GM19099 (cell line): ENCODE results near the gene MNDA.

ENCODE experiments used
- POLR2A ChIP-seq: IDR thresholded peaks from 3 replicates; pipeline ENCODE4 v1.6.1; 2011; ENCODE audit warnings: low read depth; ENCODE audit not compliant: insufficient read length; ENCODE audit errors: extremely low read depth

Gene MNDA

GRCh38 chr1:158818975-158819431, 12.1 kb upstream of the MNDA start:
- TF ChIP-seq POLR2A: no peak

DNA sequence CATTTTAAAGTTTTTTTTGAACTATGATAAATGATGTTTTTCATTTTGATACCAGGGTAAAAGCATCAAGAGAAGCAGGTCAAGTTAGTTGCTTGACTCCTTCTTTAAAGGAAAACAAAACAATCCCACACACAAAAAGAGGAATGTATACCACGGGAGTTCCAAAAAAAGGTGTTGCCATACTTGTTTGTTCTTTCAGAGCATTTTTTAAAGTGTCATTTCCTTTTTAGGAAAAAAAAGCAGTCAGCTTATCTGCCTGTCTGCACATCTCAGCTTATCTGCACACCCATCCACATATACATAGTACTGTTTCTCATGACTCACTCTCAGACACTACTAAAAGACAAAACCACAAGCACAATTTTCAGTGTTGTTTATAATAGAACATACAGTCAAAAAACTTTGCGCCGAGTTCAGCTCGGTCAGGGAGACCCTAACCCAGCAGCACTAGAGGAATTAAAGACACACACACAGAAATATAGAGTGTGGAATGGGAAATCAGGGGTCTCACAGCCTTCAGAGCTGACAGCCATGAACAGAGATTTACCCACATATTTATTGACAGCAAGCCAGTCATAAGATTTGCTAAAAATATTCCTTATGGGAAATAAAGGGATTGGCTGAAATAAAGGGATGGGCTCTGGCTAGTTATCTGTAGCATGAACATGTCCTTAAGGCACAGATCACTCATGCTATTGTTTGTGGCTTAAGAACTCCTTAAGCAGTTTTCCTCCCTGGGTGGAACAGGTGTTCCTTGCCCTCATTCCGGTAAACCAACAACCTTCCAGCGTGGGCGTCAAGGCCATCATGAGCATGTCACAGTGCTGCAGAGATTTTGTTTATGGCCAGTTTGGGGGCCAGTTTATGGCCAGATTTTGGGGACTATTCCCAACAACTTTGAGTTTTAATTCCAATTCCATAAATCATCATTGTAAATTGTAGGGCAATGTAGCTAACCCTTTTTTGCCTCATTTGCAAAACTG, 11.4 kb upstream of the MNDA start:
- no peak for TF ChIP-seq POLR2A

GRCh38 chr1:158821723-158822122, 9.4 kb upstream of the MNDA start:
- TF ChIP-seq POLR2A: no peak

GRCh38 chr1:158830074-158830677, 975 bp upstream of the MNDA start:
- TF ChIP-seq POLR2A: no peak

- no peak for TF ChIP-seq POLR2A
Measured at GRCh38 chr1:158833264-158833663, 2.1 kb downstream of the MNDA start.

DNA sequence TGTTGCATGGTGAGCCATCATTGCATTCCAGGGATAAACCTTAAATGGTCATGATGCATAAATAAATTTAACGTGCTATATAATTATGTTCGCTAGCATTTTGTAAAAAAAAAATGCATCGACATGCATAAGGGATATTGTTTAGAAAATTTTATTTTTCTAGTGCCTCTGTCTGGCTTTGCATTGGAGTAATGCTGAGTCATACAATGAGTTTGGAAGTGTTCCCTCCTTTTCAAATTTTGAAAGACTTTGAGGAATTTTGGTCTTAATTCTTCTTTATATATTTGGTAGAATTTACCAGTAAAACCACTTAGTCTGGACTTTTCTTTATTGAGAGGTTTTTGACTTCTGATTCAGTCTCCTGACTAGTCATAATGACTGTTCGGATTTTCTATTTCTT, 4.9 kb downstream of the MNDA start:
- no peak for TF ChIP-seq POLR2A

- TF ChIP-seq POLR2A: no peak
Measured at GRCh38 chr1:158838660-158839059, 7.5 kb downstream of the MNDA start.

- TF ChIP-seq POLR2A: no peak
Measured at GRCh38 chr1:158839566-158839965, 8.4 kb downstream of the MNDA start.

DNA sequence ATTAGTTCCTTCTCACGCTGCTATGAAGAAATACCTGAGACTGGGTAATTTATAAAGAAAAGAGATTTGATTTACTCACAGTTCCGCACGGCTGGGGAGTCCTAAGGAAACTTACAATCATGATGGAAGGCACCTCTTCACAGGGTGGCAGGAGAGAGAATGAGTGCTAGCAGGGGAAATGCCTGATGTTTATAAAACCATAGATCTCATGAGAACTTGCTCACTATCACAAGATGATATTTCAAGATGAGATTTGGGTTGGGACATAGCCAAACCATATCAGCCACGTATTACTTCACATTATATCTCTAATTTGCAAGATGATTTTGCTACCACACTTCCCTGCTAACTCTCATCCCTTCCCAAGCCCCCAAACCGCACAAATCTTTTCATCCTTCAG, 9.1 kb downstream of the MNDA start:
- TF ChIP-seq POLR2A: no peak

DNA sequence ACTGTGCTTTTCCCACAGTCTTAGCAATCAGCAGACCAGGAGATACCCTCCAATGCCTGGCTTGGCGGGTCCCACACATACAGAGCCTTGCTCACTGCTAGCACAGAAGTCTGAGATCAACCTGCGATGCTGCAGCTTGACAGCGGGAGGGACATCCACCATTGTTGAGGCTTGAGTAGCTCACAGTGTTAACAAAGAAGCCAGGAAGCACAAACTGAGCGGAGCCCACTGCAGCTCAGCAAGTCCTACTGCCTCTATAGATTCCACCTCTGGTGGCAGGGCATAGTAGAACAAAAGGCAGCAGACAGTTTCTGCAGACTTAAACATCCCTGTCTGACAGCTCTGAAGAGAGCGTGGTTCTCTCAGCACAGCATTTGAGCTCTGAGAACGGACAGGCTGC, 33.4 kb downstream of the MNDA start:
- TF ChIP-seq POLR2A: no peak

GRCh38 chr1:158873141-158873540, 42.0 kb downstream of the MNDA start:
- no peak for TF ChIP-seq POLR2A

DNA sequence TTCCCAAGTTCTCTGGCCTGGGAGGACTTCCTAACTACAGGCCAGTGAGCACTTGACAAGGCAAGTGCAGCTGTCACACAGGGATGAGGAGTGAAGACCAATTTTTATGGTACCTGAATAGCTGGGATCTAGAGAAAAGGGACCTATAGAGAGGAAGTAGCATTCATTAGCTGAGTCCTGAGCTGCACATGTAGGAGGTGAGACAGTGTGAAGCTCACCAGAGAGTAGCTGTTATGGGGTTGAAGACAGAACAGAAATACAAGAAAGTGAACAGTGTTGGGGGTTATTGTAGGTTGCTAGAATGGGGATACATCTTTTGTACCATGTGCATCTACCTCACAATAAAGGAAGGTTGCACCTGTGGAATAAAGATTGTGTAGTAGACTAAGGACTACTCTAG, 62.5 kb downstream of the MNDA start:
- TF ChIP-seq POLR2A: no peak

- no peak for TF ChIP-seq POLR2A
Measured at GRCh38 chr1:158898722-158899121, 67.6 kb downstream of the MNDA start.
